Fibroblast of skin of right biceps (primary cell): ENCODE measurements around the gene FGGY.
"Not testable (repeated sequence)": the region's sequence is repeated elsewhere in the genome, so short reads cannot be mapped to it uniquely, and the experiment has no call there.

Experiments
- DNase-seq: peaks from one replicate; pipeline ENCODE4 v3.0.0-alpha.2; 2013

The FGGY gene

DNA sequence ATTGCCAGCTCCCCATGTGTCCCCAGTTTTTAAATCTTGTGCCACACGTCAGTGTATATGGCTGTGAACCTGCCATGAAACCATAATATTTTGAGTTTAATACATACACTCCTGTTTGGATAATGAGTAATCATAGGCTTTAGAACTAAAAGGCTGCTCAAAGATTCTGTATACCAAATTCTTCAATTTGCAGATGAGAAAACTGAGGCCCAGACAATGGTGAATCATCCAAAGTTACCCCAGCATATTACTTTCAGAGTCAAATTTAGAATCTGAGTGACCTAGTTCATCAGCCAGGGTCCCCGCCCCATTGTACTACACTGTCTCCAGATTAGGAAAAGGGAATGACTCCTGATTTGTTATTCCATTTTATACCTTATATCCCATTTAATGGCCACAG is 224.6 kb downstream of the FGGY start:
- peak; percentile 42 for DNase-seq

DNA sequence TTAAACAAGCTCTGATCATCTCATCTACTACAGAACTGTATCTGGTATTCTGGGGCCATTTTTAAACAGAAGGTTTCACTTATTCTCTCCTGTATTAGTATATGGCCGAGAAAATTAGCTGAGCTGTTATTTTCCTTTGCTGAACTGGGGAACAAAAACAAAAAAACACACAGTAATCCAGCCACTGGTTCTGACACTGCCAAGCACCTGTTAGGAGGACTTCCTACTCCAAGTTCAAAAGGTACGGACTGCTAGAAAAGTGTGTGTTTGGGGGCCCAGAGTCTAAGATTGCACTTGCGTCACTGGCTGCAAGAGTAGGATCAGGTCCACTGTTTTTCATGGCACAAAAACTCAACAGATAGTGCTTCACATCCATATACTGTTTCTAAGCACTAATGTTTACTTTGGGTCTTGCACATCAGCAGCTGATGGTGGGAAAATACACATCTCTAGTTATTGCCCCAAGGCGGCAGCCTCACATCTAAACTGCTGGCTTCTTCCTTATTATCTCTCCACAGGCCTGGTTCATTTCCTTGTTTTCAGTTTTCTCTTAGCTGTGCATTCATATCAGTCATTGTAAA is 226.1 kb downstream of the FGGY start:
- no peak for DNase-seq

DNA sequence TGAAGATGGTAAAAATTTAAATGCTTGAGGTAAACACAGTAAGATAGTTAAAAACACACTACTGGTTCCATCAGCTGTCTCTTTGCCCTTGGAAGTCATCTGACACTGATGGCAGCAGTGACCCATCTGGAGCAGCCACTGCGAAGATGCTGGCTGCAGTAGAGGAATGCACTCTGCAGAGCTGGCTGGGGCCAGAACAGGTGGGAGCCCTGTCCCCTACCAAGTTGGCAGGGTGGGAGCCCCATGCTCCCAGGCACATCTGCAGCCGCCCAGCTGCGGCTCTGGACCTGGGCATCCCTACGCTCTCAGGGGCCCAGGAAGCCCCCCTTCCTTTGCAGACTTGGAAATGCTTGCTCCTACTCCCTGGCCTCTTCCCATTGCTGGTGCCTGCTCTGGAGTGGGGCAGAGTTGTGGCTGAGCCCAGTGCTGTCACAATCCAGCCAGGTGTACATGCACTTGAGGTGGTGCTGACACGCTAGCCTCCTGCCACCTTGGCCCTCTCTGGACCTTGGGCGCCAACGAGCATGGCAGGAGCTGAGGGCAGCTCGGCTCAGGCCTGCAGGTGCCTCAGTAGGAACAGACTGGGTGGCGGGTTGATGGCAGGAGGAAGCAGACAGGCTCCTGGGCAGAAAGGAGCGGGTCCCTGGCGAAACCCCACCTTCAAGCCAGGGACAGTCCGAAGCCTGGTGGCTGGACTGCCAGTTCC is 227.0 kb downstream of the FGGY start:
- no peak for DNase-seq

DNA sequence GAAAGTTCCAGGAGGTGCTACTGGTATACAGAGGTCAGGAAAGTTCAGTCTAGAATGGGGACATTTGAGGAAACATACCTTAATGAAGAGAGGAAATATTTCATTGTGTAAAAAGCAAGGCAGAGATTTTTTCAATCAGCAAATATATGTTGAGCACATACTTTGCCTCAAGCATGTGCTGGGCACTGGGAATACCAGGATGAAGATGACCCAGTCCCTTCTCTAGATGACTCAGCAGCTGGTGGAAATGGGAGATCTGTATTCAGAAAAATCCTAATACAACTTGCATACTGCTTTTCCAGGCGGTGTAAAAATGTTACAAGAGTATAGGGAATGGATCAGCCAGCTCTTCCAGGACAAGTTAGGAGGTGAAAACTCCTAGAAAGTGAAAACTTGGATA is 229.3 kb downstream of the FGGY start:
- peak; percentile 20 for DNase-seq

DNA sequence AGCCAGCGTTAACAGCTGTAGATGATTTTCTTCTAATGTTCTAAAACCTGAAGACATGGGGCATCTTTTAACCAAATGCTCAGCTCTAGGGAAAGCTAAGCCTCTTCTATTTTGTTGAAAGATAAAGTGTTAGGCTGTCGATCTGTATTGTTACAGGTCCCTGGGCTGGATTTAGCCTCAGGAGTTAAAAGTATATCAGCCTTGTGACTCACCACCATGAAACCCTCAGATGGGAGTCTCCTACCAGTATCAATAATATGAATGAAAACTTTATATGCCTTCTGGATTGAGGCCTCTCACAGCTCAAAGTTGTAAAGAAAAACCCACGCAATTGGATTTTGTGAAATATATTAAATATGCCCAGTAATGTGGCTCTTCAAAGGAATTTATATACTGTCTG is 231.6 kb downstream of the FGGY start:
- no peak for DNase-seq

DNA sequence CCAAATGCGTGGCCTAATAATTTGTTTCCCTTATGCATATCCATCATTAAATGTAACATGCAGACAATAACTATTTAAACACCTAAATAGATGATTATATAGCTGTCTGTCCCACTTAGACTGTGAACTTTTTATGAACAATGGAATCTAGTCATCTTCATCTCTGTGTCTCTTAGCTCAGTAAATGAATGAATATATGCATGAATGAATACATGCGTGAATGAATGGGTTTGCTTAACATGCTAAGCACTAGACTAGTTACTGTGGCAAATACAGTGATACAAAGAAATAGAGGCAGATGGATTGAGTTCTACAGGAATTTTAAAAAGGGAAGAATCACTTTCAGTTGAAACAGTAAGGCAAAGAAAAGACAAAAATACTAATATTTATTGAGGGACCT is 232.0 kb downstream of the FGGY start:
- no peak for DNase-seq

DNA sequence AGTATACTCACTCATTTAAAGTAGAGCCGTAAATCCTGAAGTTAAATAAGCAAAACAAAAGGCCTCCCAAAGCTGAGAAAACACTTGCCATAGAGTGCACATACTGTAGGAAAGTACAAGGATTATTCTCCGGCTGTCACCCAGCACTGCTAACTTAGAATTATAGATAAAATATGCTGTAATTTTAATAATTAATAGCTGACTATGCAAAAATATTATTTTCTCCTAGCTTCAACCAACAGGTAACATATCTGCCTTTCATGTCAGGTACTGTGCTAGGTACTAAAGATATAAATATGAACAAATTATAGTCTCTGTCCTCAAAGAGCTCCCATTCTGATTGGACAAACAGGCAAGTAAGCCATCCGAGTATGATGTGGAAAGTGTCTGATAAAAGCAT is 233.2 kb downstream of the FGGY start:
- no peak for DNase-seq

DNA sequence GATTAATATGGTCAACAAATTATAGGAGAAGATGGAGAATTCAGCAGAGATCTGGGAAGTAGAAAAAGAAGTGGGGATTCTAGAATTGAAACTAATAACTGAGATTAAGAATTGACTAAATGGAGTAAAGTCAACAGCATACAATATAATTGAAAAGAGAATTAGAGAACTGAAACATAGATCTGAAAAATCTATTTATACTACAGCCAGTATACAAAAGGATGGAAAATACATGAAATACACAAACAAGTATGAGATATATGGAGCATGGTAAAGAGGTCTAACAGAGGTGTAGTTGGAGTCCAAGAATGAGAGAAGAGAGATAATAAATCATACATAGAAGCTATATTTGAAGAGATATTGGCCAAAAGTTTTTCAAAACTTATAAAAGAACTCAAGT is 235.2 kb downstream of the FGGY start:
- no peak for DNase-seq

DNA sequence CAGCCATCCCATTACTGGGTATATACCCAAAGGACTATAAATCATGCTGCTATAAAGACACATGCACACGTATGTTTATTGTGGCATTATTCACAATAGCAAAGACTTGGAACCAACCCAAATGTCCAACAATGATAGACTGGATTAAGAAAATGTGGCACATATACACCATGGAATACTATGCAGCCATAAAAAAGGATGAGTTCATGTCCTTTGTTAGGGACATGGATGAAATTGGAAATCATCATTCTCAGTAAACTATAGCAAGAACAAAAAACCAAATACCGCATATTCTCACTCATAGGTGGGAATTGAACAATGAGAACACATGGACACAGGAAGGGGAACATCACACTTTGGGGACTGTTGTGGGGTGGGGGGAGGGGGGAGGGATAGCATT is 241.6 kb downstream of the FGGY start:
- not testable (repeated sequence) for DNase-seq

DNA sequence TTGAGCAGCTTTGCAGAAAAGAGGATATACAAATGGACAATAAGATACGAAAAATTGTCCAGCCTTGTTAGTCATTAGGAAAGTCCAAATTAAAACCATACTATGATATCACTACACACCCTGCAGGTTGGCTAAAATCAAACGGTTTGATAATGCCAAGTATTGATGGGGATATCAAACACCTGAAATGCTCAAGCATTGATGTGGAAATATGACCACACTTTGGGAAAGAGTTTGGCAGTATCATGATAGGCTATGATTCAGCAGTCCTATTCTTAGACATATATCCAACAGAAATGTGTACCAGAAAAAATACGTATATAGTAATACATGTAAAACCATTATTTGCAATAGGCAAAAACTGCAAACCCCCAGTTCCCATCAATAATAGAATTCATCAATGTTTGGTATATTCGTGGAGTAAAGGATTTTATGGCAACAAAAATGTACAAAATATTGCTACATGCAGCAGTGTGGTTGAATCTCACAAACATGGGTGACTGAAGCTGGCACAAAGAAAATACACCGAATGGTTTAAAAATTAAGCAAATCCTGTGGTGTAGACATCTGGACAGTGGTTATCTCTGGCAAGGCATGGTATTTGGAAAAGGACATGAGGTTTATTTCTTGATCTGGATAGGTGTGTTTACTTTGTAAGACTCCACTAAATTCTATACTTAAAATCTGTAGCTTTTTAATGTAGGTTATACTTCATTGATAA is 243.2 kb downstream of the FGGY start:
- DNase-seq: no peak

DNA sequence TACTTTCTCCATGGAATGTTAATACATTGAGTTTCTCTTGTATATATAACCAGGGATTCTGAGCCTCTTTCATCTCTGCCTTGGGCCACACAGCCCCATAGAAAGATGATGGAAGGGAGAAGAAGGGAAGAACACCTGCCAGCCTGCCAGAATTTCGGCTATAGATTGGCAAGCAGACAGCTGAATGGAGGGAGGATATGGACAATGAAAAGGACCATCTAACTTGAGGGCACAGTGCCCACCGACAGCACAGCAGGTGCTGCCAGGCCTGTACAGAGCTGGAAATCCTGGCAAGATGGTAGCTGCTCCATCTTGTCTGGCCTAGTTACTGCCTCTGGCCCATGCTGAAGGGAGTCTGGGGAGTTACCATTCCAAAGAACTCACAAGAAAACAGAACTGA is 244.3 kb downstream of the FGGY start:
- DNase-seq: no peak

DNA sequence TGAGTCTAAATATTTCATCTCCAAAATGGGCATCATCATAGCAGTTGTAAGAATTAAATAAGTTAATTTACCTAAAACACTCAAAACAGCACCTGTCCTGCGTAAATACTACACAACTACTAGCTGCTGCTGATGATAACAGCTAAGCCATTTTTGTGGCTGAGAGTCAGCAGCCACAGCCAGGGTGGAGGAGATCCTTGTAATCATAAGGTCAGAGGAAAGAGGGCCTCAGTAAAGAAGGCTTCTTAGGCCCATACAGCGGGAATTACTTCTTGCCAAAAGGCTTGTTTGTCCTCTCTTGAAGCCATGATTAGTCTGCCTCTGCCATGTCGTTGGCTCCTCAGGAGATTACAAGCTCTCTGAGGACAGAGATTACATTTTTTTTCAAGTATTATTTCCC is 245.0 kb downstream of the FGGY start:
- no peak for DNase-seq

DNA sequence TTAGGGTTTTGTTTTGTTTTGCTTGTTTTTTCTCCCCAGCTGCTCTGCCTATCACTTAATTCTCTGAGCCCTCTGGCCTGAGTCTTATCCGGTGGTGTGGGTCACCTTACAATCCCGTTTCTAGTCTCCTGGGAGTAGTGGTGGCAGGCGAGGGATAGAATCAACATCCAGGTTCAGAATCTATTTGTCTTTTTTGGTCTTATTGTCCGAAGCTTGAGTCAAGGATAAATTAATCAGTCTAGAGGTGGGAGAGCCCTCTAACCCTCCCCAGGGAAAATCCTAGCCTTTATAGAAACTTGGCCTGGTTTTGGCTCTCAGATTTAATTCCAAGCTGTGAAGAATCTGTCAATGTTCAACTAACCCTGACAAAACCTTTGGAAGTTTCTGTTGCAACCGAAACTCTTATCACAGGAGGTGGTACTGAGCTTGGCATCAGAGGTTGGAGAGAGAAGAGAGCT is 246.3 kb downstream of the FGGY start:
- DNase-seq: no peak

DNA sequence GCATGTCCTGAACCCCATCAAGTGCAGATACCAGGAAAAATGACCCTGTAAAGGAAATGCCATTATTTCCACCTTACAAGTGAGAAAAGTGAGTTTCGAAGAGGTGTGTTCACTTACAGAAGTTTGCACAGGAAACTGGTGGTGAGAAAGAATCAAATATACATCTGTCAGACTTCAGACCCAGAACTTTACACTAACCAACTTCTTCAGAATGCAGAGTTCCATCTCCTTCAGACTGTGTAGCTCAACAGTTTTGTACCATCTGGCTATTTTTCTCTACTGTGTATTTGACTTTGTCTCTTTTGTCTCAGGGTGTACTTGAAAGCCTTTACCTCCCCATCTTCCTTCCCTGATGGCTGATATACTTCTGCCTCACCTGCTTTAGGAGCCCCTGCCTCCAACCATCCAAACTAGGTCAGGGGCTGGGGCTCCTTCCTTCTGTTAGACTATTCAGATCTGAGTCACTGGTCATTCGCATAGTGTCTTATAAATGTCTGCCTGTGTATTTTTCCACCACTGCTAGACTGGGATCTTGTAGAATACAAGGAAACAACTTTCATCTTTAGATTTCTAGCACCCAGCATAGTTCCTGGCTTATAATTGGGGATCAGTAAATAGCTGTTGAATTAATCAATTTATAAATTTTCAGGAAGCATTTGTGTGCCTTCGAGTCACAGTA is 247.9 kb downstream of the FGGY start:
- no peak for DNase-seq

DNA sequence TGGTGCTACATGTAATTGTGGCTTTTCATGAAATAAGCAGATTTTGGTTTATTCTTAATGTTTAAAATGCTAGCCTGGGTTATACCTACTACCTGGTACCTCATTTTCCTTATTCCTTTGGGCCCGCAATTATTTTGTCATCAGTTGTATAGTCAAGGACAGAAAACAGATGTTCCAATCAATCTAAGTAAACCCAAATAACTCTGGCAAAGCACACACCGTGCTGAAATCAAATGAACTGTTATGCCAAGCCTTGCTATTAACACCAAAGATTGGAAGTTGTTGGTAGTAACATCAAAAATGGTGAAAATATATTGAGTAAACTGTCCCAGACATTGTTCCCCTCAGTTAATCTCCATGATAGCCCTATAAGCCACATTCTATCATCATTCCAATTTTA is 248.9 kb downstream of the FGGY start:
- DNase-seq: no peak

DNA sequence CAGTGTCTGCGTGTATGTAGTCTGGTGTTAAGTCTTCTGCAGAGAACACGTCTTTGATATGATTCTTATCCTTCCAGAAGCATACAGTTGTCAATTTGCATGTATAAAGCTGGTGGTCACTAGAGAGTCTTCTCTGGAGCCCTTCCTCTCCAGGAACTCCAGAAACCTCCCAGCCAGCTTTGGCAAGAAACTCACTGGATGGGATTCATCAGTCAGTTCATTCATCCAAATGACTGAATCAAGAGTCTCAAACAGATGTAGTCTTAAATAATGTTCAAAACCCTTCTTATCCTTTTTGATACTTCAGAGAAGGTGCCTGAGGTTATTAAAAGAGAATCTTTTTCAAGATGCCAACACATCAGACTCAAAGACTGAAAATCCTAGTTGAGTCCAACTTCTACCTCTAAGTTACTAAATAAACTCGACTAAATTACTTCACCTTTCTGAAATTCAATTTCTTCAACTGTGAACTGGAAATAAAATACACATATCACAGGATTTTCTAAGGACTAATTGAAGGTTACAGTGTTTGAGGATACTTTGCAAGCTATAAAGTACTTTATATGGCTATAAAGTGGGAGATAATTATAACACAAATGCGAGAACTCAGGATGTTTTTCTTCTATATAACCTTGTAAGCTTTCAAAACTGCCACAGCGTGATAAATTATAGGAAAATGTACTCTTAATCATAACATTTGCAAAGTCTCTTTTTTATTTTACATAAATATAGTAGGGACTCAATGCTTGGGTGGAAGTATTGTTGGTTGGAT is 252.4 kb downstream of the FGGY start:
- DNase-seq: no peak

DNA sequence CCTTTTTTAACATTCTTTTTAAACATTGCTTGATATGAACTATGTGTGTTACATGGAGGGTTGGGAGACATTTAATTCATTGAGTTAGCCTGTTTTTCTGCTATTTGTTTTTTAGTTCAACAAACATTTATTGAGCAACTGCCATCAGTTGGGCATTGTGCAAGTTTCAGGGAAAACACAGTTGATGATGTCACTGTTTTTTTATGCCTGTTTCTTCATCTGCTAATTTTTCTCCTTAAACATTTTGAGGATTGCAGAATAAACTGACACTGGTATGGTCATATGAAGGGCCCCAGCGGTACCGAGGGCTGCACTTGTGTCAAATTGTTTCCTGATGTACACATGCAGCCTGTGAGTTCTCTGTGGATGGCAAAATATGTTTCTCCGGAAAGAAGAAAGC is 253.0 kb downstream of the FGGY start:
- DNase-seq: peak; percentile 30

DNA sequence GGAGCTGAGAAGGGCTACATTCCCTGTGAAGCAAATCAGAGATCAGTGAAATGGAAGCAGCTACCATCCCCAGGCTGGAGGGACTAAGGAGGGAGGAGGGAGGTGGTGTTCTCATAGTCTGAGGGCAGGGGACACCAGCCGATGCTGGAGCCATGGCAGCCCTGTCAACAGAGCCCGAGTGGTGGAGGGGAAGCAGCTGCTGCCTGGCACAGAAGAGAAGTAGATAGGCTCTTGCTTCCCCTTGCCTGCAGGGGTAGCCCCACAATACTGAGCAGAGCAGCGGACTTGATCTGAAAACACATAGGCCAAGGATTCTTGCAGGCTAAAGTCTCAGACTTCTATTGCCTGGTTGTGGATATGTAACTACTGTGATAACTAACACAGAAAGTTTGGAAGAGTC is 255.1 kb downstream of the FGGY start:
- DNase-seq: no peak

DNA sequence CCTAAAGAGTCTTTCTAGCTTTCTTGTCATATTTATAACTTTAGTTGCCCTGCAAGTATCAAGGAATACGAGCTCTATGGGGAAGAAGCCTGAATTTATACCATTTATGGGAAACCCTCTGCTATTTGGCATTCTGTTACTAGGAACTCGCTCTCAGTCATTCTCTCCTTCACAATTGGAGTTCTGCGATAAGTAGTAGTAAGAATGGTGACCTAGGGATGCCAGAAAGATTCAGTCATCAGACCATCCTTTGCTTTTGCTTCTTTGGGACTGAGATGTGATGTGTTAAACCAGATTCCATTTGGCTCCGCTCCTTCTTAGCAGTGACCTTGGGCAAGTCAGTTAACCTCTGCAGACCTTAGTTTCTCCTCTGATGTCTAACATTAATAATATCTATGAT is 256.5 kb downstream of the FGGY start:
- DNase-seq: peak; percentile 23

DNA sequence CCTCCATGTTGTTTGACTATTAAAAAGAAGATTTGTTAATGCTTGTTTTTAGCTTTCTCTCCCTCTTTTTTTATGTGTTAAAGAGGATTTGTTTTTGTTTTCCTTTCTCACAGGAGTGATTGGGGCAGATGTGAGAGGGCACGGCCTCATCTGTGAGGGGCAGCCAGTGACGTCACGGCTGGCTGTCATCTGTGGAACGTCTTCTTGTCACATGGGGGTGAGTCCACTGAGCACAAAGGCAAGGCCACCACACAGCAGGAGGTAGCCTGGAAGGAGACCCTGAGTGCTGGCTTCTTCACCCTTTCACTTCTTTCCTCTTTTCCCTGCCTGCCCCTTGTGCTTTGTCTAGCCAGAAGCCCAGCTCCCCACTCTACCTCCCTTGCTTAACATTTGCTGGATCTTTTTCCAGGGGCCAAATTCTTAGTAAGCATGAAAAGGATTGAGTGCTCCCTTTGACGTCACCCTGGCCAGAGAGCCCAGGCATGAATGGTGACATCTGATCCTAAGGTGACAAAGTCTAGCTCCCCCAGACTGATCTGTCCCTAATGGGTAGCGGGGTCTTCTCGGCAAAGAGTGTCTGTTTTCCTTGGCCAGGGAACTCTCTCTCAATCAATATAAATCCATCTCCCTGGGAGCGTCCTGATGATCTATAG is 257.2 kb downstream of the FGGY start:
- DNase-seq: no peak

DNA sequence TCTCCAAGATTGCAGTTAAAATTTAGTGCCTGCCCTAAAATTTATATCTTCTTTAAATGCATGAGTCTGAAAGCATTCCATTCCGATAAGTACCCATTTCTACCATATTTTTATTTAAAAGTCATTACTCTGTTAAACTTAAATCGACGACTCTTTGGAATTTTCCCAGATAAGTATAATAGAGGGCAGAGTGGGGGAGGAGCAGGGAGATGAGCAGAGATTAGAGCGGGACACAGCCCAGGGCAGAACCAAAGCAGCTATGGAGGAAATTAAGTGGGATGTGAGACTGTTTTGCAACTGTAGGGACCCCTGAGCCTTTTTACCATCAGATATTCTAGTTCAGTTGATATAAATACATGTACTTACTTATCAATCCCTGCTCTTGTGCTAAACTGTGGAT is 257.9 kb downstream of the FGGY start:
- no peak for DNase-seq

DNA sequence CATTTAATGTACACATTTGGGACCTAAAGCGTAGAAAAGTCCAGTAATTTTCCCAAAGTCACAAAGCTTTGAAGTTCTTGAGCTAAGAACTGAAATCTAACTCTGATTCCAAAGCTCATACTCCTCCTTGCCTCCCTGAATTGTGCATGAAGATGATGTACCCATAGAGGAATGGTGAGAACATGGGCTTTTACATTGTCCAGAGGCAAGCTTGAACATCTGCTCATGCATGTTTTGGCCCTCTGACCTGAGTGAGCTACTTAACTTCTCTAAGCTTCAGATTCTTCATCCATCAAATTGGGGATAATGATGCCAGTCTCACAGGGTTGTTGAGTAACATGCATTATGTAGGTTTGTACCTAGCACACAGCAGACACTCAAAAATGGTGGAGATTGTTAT is 259.5 kb downstream of the FGGY start:
- no peak for DNase-seq
